Embryonic facial prominence (tissue), 1 donor: ENCODE measurements around the gene RPS16.

Experiments
- DNase-seq: peaks from one replicate; pipeline ENCODE4 v3.0.0-alpha.2; 2016; ENCODE audit errors: extremely low spot score

Gene RPS16

GRCh38 chr19:39422020-39422419 is 13.7 kb downstream of the RPS16 start:
- no peak for DNase-seq

- no peak for DNase-seq
Observed at GRCh38 chr19:39420769-39421168, 15.0 kb downstream of the RPS16 start.

- DNase-seq, result no peak
Observed at GRCh38 chr19:39419003-39419402, 16.7 kb downstream of the RPS16 start.

GRCh38 chr19:39417463-39418181 is 18.1 kb downstream of the RPS16 start:
- no peak for DNase-seq

GRCh38 chr19:39416152-39417120 is 19.3 kb downstream of the RPS16 start:
- DNase-seq, result no peak

GRCh38 chr19:39415111-39416046 is 20.4 kb downstream of the RPS16 start:
- DNase-seq, result no peak

- DNase-seq, result no peak
Observed at GRCh38 chr19:39413911-39414608, 21.7 kb downstream of the RPS16 start.

- no peak for DNase-seq
Observed at GRCh38 chr19:39413272-39413910, 22.4 kb downstream of the RPS16 start.

- no peak for DNase-seq
Observed at GRCh38 chr19:39412867-39413271, 22.9 kb downstream of the RPS16 start.

- peak; percentile 99 for DNase-seq
Observed at GRCh38 chr19:39412100-39412866, 23.5 kb downstream of the RPS16 start, which contains the start of gene PLEKHG2. TSS of gene PLEKHG2 (plus strand) at chr19:39412669. CDS start at chr19:39414087, 1,418 bp downstream.

GRCh38 chr19:39411832-39412099 is 24.0 kb downstream of the RPS16 start:
- peak; percentile 85 for DNase-seq

- DNase-seq, result no peak
Observed at GRCh38 chr19:39411081-39411831, 24.5 kb downstream of the RPS16 start.

GRCh38 chr19:39410831-39411080 is 25.0 kb downstream of the RPS16 start:
- no peak for DNase-seq

- no peak for DNase-seq
Observed at GRCh38 chr19:39410017-39410830, 25.5 kb downstream of the RPS16 start.

GRCh38 chr19:39409208-39410016 is 26.3 kb downstream of the RPS16 start:
- no peak for DNase-seq

- no peak for DNase-seq
Observed at GRCh38 chr19:39408392-39409207, 27.1 kb downstream of the RPS16 start.
